H9 (cell line): ENCODE measurements around the gene DACT3. TPM values are rescaled to one million over a fixed set of nuclear protein-coding genes. Genes with fewer than 3 reads are reported as not detected.
A peak's percentile ranks its signal among the peaks of the same experiment; 100 is the strongest.

ENCODE experiments used
- DNase-seq: peaks from one replicate; pipeline ENCODE4 v3.0.0-alpha.2; 2017
- H2AFZ ChIP-seq: one replicate; pipeline ENCODE4 v1.6.1; 2013; ENCODE audit warnings: mild to moderate bottlenecking, low read length, control low read depth, moderate library complexity
- H2AK5ac ChIP-seq: 2 replicates; pipeline ENCODE4 v1.6.1; 2013; ENCODE audit warnings: low read length, control low read depth, mixed read lengths; ENCODE audit not compliant: insufficient read length
- H2BK120ac ChIP-seq: one replicate; pipeline ENCODE4 v1.6.1; 2013; ENCODE audit warnings: low read depth, mild to moderate bottlenecking, low read length, control low read depth, inconsistent platforms; ENCODE audit not compliant: poor library complexity, severe bottlenecking
- H2BK12ac ChIP-seq: 2 replicates; pipeline ENCODE4 v1.6.1; 2013; ENCODE audit warnings: low read length, control low read depth, mixed read lengths, low read depth; ENCODE audit not compliant: insufficient read length
- H2BK15ac ChIP-seq: 2 replicates; pipeline ENCODE4 v1.6.1; 2013; ENCODE audit warnings: low read depth, low read length, control low read depth
- H2BK20ac ChIP-seq: one replicate; pipeline ENCODE4 v1.6.1; 2013; ENCODE audit warnings: low read depth, mild to moderate bottlenecking, low read length, control low read depth, inconsistent platforms; ENCODE audit not compliant: poor library complexity, severe bottlenecking
- H2BK5ac ChIP-seq: 2 replicates; pipeline ENCODE4 v1.6.1; 2013; ENCODE audit warnings: low read length, control low read depth, mixed read lengths; ENCODE audit not compliant: insufficient read length
- H3K14ac ChIP-seq: 2 replicates; pipeline ENCODE4 v1.6.1; 2013; ENCODE audit warnings: low read length, control low read depth; ENCODE audit not compliant: insufficient read depth
- H3K18ac ChIP-seq: 2 replicates; pipeline ENCODE4 v1.6.1; 2013; ENCODE audit warnings: low read depth, mild to moderate bottlenecking, mixed read lengths, low read length, control low read depth; ENCODE audit not compliant: insufficient read length
- H3K23ac ChIP-seq: 2 replicates; pipeline ENCODE4 v1.6.1; 2013; ENCODE audit warnings: low read length, control low read depth, mixed read lengths, low read depth; ENCODE audit not compliant: insufficient read length
- H3K23me2 ChIP-seq: 2 replicates; pipeline ENCODE4 v1.6.1; 2013; ENCODE audit warnings: low read depth, mild to moderate bottlenecking, mixed read lengths, low read length, control low read depth; ENCODE audit not compliant: insufficient read length, poor library complexity, severe bottlenecking
- H3K27ac ChIP-seq: 2 replicates; pipeline ENCODE4 v1.5.1; 2013; ENCODE audit warnings: low read length, control low read depth, mixed read lengths, low read depth; ENCODE audit not compliant: insufficient read length
- H3K27me3 ChIP-seq: 2 replicates; pipeline ENCODE4 v1.6.1; 2013; ENCODE audit warnings: low read length, control low read depth, inconsistent platforms; ENCODE audit not compliant: insufficient read depth
- H3K4ac ChIP-seq: 2 replicates; pipeline ENCODE4 v1.6.1; 2013; ENCODE audit warnings: low read depth, mild to moderate bottlenecking, control low read depth, inconsistent platforms, low read length, moderate library complexity
- H3K4me1 ChIP-seq: 2 replicates; pipeline ENCODE4 v1.6.1; 2013; ENCODE audit warnings: low read length, control low read depth, inconsistent platforms; ENCODE audit not compliant: insufficient read depth
- H3K4me2 ChIP-seq: 2 replicates; pipeline ENCODE4 v1.6.1; 2013; ENCODE audit warnings: low read length, control low read depth, mixed read lengths; ENCODE audit not compliant: insufficient read length, insufficient read depth
- H3K56ac ChIP-seq: 2 replicates; pipeline ENCODE4 v1.6.1; 2013; ENCODE audit warnings: low read depth, mild to moderate bottlenecking, mixed read lengths, low read length, control low read depth; ENCODE audit not compliant: insufficient read length
- H3K79me1 ChIP-seq: 2 replicates; pipeline ENCODE4 v1.6.1; 2013; ENCODE audit warnings: low read depth, mild to moderate bottlenecking, moderate library complexity, low read length, control low read depth, inconsistent platforms; ENCODE audit not compliant: insufficient read depth, poor library complexity, severe bottlenecking
- H3K79me2 ChIP-seq: 2 replicates; pipeline ENCODE4 v1.6.1; 2013; ENCODE audit warnings: low read length, control low read depth, inconsistent platforms; ENCODE audit not compliant: insufficient read depth
- H3K9ac ChIP-seq: 2 replicates; pipeline ENCODE4 v1.6.1; 2013; ENCODE audit warnings: low read length, control low read depth, mixed read lengths; ENCODE audit not compliant: insufficient read length; ENCODE audit errors: extremely low read depth
- H3K9me3 ChIP-seq: one replicate; pipeline ENCODE4 v1.6.1; 2013; ENCODE audit warnings: low read depth, low read length, inconsistent platforms; ENCODE audit not compliant: control insufficient read depth
- H3T11ph ChIP-seq: one replicate; pipeline ENCODE4 v1.6.1; 2013; ENCODE audit warnings: mild to moderate bottlenecking, low read length, control low read depth, inconsistent platforms
- H4K20me1 ChIP-seq: one replicate; pipeline ENCODE4 v1.6.1; 2013; ENCODE audit not compliant: control insufficient read depth, insufficient read length, insufficient read depth
- H4K5ac ChIP-seq: 2 replicates; pipeline ENCODE4 v1.6.1; 2013; ENCODE audit warnings: low read depth, mild to moderate bottlenecking, mixed read lengths, low read length, control low read depth; ENCODE audit not compliant: insufficient read length
- H4K8ac ChIP-seq: replicated peaks from 2 replicates; pipeline ENCODE4 v1.6.1; 2013; ENCODE audit warnings: low read length, control low read depth, mixed read lengths, low read depth; ENCODE audit not compliant: insufficient read length
- H4K91ac ChIP-seq: 2 replicates; pipeline ENCODE4 v1.6.1; 2013; ENCODE audit warnings: low read depth, mild to moderate bottlenecking, moderate library complexity, mixed read lengths, low read length, control low read depth; ENCODE audit not compliant: insufficient read length
- H3K27ac Mint-ChIP-seq, 3 experiments: 2 replicates in 2 of 3; 3 replicates in 1 of 3; pipeline ENCODE4 v1.8.0; 2020 to 2021; ENCODE audit warnings: mixed read lengths in 3 of 3, mild to moderate bottlenecking in 1 of 3, moderate library complexity in 1 of 3
- H3K27me3 Mint-ChIP-seq: 2 replicates; pipeline ENCODE4 v1.8.0; 2021; ENCODE audit warnings: low read depth, mild to moderate bottlenecking, moderate library complexity, mixed read lengths
- H3K36me3 Mint-ChIP-seq, 3 experiments: 2 replicates in 2 of 3; 3 replicates in 1 of 3; pipeline ENCODE4 v1.8.0; 2020 to 2021; ENCODE audit warnings: low read depth in 3 of 3, mixed read lengths in 3 of 3; ENCODE audit not compliant: insufficient read depth in 1 of 3
- H3K4me1 Mint-ChIP-seq, 2 experiments: 2 replicates each; pipeline ENCODE4 v1.8.0; 2020; ENCODE audit warnings: mixed read lengths in 2 of 2
- H3K4me3 Mint-ChIP-seq, 2 experiments: 2 replicates in 1 of 2; 3 replicates in 1 of 2; pipeline ENCODE4 v1.8.0; 2020 to 2021; ENCODE audit warnings: mild to moderate bottlenecking in 2 of 2, mixed read lengths in 2 of 2, moderate library complexity in 1 of 2
- H3K9me3 Mint-ChIP-seq, 2 experiments: 2 replicates in 1 of 2; 3 replicates in 1 of 2; pipeline ENCODE4 v1.8.0; 2020; ENCODE audit warnings: mild to moderate bottlenecking in 2 of 2, mixed read lengths in 2 of 2, moderate library complexity in 1 of 2
- WGBS: extraction: QIAGEN DNeasy Blood & Tissue Kit; methylation state at CpG from one replicate; pipeline ENCODE4 v1.1.7; 2013; ENCODE audit warnings: missing lambda C conversion rate, low lambda C conversion rate, mixed read lengths; ENCODE audit not compliant: insufficient read length; ENCODE audit errors: extremely low coverage; 5-methylcytosine and 5-hydroxymethylcytosine counted together
- total RNA-seq: library from RNA; stranded (reverse); gene quantifications from 2 replicates; pipeline ENCODE4 v1.2.1, GENCODE V29; 2021
- TF ChIP-seq, protein P1 (sequence below): fragments of 200-600 bp; sonication (generic); conservative IDR thresholded peaks from 3 replicates; pipeline ENCODE4 v1.8.0; 2021; ENCODE audit warnings: antibody characterized with exemption, mild to moderate bottlenecking

The DACT3 gene
- total RNA-seq, 1 experiment from 2014 or later = 0.87 TPM

DNA sequence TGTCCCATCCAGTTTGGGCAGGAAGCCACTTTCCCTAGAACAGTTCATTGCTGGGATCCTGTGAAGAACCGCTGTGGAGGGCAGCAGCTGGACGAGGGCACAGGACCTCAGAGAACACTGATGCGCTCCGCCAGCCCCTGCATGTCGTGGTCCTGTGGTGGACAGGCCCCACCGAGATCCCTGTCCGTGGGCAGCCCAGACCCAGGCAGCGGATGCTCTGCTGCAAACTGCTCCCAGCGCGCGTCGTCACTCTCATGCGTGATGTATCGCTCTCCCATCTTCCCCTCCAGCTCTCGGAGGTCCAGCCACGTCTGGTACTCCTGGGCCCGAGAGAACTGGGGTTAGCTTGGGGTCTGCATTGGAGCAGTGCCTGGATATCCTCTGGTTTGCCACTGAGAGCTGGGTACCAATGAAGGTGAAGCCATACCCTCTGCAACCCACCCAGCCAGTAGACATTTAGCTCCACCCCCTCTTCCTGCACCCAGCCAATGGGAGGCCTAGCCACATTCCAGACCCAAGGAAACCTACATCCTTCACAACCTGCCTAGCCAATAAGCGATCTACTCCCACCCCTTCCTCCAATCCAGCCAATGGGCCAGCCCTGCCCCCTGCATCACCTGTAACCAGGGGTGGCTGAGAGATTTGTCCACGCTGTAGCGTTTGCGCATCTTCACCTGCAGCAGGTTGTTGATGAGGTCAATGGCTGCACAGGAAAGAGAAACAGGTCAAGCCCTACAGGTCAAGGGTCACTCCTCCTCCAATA lies 13.6 kb upstream of the DACT3 start:
- no peak overlapping the region for H2AK5ac ChIP-seq
- DNase-seq = peak; percentile 94
- no CpG with 5 or more reads among the region's 21 CpGs for WGBS

More for the DNA sequence above, 13.6 kb upstream of the DACT3 start:
- H3K23ac ChIP-seq = no peak overlapping the region
- H3K27ac ChIP-seq = no peak overlapping the region
- H3K4me2 ChIP-seq = no peak overlapping the region
- H3K9ac ChIP-seq = no peak overlapping the region
- H3T11ph ChIP-seq = no peak overlapping the region
- no peak overlapping the region for H3K4ac ChIP-seq
- H3K9me3 ChIP-seq = no peaks in the 10 kb centered on the region
- H2BK5ac ChIP-seq = no peak overlapping the region
- no peak overlapping the region for H4K5ac ChIP-seq
- H3K79me2 ChIP-seq = no peaks in the 10 kb centered on the region
- no peak overlapping the region for H2BK12ac ChIP-seq
- peaks cover 23 to 62% (median 38%) of the 10 kb centered on the region in 3 experiments for H3K36me3 Mint-ChIP-seq
- H2BK15ac ChIP-seq = no peak overlapping the region
- H2BK20ac ChIP-seq = no peak overlapping the region
- no peaks in the 10 kb centered on the region for H3K23me2 ChIP-seq
- no peaks in the 10 kb centered on the region for H3K79me1 ChIP-seq
- H2AFZ ChIP-seq = no peak overlapping the region
- H3K4me3 Mint-ChIP-seq = no peak overlapping the region
- no peak overlapping the region for H3K56ac ChIP-seq
- H4K8ac ChIP-seq = no peak overlapping the region
- no peaks in the 10 kb centered on the region for H3K27me3 ChIP-seq
- H3K9me3 Mint-ChIP-seq = 0 out of 5 replicates have a peak, but pooled peaks cover 0 to 2% of the 10 kb centered on the region in 2 experiments
- peak overlapping the region in 2 of 3 experiments; percentile 11 to 89; a peak in 2 of 7 replicates for H3K27ac Mint-ChIP-seq
- H2BK120ac ChIP-seq = no peak overlapping the region
- H4K91ac ChIP-seq = no peak overlapping the region
- no peaks in the 10 kb centered on the region; the same call in 1 of the 2 replicates for H3K27me3 Mint-ChIP-seq
- peaks cover 3 to 10% of the 10 kb centered on the region in 2 experiments; a peak in 3 of 4 replicates for H3K4me1 Mint-ChIP-seq
- no peak overlapping the region for H3K14ac ChIP-seq
- H4K20me1 ChIP-seq = no peaks in the 10 kb centered on the region
- TF ChIP-seq, protein P1, sequence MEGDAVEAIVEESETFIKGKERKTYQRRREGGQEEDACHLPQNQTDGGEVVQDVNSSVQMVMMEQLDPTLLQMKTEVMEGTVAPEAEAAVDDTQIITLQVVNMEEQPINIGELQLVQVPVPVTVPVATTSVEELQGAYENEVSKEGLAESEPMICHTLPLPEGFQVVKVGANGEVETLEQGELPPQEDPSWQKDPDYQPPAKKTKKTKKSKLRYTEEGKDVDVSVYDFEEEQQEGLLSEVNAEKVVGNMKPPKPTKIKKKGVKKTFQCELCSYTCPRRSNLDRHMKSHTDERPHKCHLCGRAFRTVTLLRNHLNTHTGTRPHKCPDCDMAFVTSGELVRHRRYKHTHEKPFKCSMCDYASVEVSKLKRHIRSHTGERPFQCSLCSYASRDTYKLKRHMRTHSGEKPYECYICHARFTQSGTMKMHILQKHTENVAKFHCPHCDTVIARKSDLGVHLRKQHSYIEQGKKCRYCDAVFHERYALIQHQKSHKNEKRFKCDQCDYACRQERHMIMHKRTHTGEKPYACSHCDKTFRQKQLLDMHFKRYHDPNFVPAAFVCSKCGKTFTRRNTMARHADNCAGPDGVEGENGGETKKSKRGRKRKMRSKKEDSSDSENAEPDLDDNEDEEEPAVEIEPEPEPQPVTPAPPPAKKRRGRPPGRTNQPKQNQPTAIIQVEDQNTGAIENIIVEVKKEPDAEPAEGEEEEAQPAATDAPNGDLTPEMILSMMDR = no peak
- H3K18ac ChIP-seq = no peak overlapping the region
- H3K4me1 ChIP-seq = no peaks in the 10 kb centered on the region; the same call in 1 of the 2 replicates
